Stimulated activated CD4-positive, alpha-beta T cell treated with anti-CD3 and anti-CD28 coated beads, Interleukin-4, amount 100 ng/mL, for 24 hours (primary cell): ENCODE measurements around the gene BORCS8.

ENCODE experiments used
- DNase-seq: peaks from one replicate; pipeline ENCODE4 v3.0.0-alpha.2; 2020

The BORCS8 gene

DNA sequence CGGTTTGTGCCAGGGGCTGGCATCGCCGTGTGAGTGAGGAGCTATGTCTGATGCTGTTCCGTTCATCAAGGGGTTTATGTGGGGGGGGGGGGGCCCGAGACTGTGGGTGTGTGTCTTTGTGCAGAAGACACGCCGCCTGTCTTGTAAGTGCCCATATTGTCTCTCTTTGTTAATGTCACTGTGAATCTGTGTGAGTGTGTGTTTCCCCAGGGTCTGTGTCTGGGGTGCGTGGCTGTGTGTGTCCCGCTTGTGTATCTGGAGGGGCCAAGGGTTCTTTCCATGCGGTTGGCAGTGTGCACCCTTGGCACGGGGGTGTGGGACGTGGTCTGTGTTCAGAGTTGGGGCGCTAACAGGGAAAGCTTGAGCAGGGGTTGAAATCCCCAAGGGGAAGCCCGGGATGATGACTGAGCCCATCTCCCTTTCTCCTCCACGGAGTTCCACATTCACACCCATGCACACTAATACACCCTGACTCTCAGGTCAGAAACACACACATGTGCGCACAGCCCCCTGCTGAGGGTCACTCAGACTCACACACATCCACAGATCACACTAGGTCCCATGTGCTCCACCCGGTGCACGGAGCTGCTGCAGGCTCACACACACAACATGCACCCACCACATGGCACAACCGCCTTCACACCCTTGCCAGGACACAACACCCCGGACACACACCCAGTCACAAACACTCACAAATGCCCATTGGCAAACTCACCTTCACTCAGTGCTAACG, 21.6 kb upstream of the BORCS8 start:
- no peak for DNase-seq

DNA sequence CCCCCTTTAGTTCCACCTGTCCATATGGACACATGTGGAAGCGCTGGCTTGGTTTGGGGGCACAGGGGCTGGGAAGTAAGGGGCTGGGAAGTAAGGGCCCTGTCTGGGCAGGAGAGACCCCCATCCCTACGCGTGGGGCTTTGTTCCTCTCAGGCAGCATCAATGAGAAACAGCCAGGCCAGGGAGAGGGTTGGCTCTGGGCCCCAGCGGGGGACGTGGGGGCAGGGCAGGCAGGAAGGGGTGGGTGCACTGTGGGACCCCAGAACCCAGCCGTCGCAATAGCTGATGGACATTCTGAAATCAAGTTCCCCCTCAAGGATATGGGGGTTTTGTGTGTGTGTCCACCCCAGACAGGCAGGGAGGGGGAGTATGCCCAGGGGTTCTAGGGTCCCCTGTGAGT, 21.0 kb upstream of the BORCS8 start:
- DNase-seq: no peak

DNA sequence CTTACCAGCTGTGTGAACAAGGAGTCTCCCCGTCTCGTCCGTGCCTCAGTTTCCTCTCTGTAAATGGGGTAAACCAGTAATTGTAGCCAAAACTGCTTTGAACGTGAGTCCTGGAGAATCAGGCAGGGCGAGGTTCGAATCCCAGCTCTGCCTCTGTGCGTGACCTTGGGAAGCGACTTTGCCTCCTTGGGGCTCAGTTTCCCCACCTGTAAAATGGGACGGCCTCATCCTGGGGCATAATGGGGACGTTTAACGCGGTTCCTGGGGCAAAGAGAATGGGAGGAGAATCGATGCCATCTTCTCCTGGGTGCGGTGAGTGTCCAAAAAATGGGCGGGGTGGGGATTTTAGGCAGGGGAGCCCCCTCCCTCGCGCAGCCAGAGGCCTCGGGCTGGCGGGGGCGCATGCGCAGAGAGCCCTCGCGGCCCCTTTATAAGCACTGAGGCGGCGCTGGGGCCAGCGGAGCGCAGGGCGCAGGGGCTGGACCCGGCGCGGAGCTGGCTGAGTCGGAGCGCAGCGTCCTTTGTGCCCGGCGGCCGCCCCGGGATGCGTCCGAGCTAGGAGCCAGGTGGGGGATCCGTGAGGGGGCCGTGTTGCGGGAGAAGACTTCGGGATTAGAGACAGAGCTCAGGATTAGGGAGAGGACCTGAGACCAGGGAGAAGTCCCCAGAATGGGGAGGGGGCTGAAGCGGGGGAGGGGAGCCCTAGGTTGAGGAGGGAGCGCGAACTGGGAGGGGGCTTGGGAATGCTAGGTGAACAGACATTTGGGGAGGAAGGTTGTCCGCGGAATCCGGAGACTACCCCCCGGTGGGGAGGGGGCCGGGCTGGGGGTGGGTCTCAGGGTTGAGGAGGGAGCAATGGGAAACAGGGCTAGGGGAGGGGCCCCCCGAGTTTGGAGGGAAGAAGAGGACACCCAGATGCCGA, 19.8 kb upstream of the BORCS8 start, which contains the start of gene NCAN:
TSS of gene NCAN (plus strand) at position 460 of the 922 bp plus-strand sequence. CDS start 4,996 bp downstream, outside the sequence.
- DNase-seq: no peak

DNA sequence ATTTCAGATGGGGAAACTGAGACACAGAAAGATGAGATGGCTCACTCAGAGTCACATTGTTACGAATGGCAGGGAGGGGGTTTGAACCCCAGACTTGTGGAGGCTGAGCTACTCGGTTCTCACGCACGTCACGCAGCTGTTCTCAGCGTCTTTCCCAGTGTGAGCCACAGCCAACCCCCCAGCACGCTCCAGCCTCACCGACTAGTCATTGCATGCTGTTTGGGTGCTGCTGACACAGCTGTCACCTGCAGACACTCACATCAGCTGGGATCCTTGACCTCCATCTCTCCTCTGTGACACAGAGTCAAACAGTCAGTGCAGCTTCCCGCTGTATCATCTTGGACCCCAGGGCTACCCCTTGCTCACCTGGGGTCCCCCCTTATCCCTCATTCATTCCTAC, 17.4 kb upstream of the BORCS8 start:
- DNase-seq: no peak

DNA sequence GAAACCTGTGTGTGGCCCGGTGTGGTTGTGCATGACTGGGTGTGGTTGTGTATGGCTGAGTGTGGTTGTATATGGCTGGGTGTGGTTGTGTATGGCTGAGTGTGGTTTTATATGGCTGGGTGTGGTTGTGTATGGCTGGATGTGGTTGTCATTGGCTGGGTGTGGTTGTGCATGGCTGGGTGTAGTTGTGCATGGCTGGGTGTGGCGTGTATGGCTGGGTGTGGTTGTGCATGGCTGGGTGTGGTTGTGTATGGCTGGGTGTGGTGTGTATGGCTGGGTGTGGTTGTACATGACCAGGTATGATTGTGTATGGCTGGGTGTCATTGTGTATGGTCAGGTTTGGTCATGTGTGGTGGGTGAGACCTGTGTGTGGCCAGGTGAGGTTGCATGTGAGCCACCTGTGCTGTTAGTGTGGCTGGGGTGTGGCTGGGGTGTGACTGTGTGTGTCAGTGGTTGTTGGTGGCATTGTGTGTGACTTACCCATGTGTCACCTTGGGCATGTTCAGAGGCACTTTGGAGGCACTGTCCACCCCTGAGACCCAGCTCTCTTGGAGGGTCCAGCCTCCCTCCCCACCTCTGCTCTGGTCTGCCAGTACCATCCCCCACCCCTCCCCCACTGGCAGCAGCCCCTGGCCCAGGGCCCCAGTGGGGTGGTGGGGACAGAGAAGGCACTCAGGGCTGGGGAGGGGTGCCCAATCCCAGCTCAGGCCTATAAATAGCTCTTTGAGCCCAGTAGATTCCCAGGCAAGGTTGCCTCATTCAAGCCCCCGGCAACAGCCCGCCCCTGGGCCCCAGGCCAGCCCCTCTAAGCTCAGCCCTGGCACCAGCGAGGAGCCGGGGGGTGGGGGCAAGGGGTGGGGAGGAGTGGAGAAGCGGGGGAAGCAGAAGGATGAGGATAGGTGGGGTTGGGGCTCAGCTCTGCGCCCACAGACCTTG, 16.0 kb upstream of the BORCS8 start:
- DNase-seq: no peak

DNA sequence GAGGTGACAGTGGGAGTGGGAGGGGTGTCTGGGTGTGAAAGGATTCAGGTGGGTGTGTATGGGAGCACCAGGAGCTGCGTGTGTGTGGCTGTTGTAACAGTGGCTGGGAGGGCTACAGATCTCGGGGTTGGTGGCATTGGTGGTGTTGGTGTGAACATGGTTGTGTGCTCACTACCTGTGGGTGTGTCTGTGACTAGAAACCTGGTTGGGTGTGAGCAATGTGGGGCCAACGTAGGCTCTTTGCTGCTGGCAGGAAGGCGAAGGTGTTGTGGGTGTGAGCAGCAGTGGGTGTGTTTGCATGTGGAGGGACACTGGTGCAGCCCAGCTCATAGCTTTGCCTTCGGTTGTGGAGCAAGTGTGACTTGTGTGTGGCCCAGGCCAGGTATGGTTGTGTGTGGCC, 15.0 kb upstream of the BORCS8 start:
- DNase-seq: no peak

DNA sequence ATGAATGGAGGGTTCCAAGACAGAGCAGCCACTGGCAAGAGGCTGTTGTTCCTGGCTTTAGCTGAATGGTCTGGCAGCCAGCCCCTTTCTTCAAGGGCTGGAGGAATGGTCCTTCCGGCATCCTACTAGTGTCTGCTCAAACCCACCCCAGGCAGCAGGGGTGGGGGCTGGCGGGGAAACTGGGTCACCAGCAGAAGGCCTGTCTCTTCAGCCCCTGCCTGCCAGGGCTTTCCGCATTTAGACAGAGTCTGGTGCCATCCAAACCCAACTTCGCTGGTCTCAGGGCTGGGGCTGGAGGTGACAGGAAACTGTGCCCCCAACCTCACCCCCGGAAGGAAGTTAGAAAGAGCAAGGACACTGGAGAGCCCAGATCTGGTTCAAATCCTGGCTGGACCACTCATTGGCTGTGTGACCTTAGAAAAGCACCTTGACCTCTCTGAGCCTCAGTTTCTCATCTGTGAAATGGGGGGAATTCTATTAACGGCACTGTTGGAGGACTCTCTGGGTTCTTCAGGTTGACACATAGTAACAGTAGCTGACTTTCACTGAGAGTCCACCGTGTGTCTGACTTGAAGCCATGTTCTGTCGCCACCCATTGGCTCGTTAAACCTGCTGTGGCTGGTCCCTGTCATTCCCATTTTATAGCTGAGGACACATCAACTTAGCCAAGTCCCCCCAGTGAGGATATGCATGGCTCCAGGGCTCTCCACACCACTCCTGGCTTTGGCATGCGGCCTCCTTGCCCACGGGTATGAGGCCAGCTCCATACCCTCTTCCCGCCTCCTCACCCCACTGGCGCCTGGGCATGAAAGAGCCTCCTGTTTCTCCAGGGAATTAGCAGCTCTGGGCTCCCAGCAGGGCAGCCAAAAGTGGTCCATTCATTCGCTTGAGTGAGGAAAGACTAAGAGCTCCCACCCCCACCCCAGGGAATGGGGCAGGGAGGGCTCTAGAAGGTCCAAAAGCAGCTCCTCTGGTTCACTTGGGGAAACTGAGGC, 13.8 kb upstream of the BORCS8 start:
- no peak for DNase-seq

DNA sequence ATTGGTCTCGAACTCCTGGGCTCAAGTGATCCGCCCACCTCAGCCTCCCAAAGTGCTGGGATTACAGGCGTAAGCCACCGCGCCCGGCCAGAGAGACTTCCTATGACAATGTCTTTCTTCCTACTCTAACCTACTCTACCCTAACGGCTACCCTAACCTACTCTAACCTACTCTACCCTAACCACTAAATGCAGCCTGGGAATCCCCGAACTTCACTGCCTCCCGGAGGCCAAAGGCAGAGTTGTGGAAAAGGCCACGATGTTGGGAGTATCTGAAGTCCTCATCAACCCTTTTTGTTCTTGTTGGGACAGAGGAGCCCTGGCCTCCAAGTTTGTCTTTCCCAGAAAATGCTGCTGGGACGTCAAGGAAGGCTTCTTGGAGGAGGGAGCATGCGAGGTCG, 12.2 kb upstream of the BORCS8 start:
- no peak for DNase-seq

DNA sequence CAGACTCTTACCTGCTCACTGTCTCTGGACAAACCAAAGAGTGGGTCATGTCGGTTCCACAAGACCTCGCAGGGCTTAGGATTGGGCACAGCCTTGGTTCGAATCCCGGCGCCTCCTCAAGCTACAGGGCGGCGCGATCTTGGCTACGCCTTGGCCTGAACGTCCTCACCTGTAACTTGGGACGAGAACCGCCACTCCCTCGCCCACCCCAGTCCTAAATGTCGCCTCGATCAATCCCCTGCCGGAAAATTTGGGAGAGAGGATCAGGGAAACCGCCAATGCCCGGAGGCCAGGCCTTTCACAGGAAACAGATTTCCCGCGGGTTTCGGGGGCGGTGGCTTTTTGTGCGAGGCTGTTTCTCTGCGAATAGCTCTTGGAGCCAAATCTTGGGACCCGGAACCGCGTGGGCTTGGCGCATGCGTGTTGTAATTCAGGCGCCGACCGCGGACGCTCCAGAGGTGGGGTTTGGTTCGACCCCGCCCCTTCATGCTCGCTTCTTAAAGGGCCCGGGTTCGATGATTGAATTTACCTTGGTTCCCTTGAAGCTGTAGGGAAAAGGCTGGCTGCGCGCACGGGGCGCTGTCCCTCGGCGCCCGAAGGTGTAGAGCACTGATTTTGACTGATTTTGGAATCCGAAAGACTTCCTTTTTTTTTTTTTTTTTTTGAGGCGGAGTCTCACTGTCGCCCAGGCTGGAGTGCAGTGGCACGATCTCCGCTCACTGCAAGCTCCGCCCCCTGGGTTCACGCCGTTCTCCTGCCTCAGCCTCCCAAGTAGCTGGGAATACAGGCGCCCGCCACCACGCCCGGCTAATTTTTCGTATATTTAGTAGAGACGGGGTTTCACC, 11.3 kb upstream of the BORCS8 start, which contains the start of gene NR2C2AP:
TSS of gene NR2C2AP (minus strand) at position 403 of the 845 bp plus-strand sequence. CDS start at position 49, 354 bp downstream.
- peak; percentile 95 for DNase-seq

DNA sequence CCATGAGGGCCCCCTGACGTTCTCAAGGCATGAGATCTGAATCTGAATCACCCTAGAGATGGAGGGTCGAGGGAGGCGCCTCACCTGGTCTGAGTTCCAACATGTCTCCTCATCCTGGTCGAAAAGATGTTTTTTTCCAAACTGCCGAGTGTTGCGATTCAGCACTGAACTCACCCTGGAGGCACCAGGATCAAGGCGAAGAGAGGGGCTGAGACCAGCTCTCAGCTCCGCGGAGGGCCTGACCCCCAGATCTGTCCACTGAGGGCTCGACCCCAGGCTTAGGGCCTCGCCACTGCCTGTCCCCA, 10.7 kb upstream of the BORCS8 start:
- DNase-seq: no peak

DNA sequence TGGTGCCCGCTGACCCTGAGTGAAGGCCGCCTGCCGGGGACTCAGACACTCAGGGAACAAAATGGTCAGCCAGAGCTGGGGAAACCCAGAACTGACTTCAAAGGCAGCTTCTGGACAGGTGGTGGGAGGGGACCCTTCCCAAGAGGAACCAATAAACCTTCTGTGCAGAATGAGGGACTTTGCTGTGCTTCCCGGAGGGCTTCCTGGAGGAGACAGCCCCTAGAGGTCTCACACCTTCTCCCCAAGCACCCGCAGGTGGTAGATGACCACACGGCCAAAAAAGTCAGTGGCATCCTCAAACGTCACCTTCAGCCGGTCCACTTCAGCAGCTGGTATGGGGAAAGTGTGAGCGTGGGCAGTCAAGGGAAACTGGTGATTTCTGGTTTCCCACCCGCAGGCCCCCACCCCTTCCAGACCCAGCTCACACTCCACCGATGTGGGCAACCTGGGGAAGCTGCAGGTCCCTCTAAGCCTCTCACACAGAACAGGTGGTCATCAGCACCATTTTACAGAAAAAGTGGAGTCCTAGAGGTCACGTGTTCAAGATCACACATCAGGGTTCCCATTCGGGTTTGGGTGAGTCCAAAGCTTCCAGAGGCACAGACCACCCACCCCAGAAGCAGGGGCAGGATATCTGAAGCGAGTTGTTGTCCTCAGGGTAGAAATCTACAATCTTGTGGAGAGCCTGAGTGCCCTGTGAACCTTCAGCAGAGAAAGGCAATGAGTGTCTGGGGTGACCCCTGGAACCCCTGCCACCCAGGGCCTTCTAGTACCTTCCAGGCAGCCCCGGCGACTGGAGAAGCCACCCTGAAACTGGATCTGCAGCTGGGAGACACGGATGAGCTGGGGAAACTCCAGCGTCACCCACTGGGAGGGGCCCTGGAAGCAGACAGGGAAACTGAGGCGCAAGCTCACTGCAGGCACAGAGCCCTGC, 10.0 kb upstream of the BORCS8 start:
- no peak for DNase-seq

DNA sequence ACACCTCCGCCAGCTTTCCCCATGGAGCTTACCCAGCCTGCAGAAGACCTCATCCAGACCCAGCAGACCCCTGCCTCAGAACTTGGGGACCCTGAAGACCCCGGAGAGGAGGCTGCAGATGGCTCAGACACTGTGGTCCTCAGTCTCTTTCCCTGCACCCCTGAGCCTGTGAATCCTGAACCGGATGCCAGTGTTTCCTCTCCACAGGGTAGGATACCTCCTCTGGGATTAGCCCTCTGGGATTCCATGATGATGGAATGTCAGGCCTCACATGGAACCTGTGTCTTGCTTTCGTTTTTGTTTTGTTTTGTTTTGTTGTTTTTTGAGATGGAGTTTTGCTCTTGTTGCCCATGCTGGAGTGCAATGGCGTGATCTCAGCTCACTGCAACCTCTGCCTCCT, 2.0 kb upstream of the BORCS8 start:
- DNase-seq: no peak

DNA sequence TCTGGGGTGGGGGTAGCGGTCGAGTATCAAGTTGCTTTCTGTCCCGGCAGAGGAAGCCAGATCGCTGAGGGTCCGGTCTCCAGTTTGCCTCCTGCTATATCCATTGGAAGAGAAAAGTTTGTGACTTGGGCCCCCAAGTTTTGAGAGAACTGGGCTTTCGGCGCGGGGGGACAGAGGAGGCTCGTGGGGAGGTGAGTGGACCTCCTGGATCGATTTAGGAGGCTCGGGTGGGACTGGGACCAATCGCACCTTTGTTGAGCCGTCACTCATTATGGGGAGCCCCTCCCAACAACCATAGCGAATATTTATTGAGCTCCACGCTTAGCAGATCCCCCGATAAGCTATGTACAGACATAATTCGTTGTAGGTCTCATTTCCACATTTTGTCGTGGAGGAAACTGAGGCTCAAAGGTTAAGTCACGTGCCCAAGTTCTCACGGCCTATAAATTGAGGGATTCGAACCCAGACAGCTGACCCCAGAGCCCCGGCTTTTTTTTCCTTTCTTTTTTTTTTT, 1.0 kb upstream of the BORCS8 start:
- DNase-seq: no peak

DNA sequence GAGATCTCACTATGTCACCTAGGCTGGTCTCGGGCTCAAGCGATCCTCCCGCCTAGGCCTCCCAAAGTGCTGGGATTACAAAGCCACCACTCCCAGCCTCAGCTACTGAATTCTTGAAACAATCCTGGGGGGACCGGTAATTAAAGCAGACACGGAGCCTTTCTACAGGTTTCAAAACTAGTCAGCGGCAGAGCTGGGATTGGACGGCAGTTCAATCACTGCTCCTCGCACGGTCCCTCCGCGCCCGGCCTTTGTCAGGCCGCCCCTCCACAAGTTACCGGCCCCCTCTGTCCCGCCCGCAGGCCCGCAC, 229 bp downstream of the BORCS8 start:
- no peak for DNase-seq

DNA sequence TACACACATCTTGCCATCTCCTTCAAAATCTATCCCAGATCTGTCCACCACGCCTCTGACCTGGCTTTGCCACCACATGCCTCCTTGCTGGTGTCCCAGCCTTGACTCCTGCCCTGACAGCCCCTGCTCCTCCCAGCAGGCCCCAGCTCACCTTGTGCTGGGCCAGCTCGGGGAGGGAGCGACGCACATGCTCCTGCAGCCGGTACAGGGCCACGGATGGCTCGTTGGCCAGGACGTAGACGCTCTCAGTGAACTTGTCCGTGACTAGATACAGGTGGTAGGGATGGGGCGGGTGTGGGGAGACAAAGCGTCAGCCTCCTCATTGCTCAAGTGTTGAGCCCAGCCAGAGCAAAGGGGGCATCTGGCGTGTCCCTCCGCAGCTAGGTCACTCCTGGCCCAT, 5.2 kb downstream of the BORCS8 start:
- DNase-seq: no peak

DNA sequence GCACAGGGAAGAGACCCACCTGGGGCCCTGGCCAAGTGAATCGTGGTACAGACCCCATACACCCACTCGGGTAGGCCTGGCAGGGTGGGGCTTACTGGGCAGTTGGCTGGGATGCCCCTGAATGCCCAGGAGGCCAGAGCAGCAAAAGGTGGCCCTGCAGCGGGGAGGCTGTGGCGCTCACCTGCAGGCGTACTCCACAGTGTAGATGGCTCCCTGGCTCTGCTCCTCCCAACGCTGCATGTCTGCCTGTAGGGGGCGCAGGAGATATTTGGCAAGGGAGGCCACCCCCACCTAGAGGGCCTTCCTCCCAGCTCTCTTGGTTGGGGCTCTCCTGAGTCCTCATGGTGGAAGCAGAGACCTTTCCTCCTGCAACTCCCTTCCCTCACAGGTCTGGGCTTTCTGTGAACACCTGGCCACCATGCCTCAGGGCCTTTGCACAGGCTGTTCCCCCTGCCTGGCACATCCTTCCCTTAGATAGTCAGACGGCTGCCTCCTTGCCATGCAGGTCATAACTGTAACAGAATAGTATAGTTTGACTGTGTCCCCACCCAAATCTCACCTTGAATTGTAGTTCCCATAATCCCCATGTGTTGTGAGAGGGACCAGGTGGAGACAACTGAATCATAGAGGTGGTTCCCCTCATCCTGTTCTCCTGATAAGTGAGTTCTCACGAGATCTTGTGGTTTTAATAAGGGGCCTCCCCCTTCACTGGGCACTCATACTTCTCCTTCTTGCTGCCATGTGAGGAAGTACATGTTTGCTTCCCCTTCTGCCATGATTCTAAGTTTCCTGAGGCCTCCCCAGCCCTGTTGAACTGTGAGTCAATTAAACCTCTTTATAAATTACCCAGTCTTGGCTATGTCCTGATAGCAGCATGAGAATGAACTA, 5.9 kb downstream of the BORCS8 start:
- peak; percentile 75 for DNase-seq

DNA sequence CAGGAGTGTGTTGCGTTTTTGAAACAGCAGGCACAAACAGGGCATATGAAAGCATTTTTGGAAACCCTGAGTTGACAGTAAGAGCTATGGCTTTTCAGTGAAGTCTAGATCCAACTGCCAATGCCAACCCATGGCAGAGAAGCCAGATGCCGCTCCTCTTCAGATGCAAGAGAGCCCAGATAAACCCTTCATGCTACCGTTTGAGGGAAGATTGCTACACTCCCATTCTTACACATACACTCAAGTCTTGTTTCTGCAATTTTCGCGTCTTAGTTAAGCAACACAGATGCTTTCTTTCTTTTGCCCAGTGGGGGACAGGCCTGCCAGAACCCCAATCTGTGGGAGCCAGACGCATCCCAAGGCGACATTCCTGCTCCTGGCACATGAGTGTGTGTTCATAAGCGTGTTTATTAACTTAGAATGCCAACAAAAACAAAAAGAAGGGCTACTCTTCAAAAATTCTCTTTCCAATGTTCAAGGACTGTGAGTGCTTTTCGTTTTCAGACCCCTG, 10.4 kb downstream of the BORCS8 start:
- no peak for DNase-seq
